SH-SY5Y (cell line): ENCODE data around the gene SAMD4B.

Experiments used
- GATA2 ChIP-seq: IDR thresholded peaks from 2 replicates; pipeline ENCODE4 v1.6.1; 2011; ENCODE audit warnings: mild to moderate bottlenecking, low read depth, low read length
- GATA3 ChIP-seq: IDR thresholded peaks from 2 replicates; pipeline ENCODE4 v1.6.1; 2011; ENCODE audit warnings: low read depth, mild to moderate bottlenecking, low read length, moderate library complexity

DNA sequence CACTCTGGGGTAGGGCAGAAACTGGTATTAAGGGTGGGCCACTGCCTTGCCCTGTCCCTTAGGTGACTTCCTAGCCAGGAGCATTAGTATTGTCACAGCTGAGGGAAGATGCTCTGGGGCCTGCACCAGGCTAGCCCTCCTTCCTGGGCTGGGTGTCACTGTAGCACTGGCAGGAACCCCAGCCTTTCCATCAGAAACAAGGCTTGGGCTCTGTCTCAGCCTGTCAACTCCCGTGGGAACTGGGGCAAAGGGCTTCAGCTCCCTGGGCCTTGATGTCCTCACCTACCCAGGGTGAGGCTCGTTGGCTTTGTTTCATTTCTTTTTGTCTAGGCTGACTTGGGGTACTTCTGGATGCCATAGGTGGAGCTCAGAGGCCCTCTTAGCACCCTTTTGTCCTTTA, 30.7 kb downstream of the SAMD4B start:
- TF ChIP-seq GATA3 = no peak
- no peak for TF ChIP-seq GATA2
